AG04450 (cell line): ENCODE data around the gene CCDC24. TPM values are rescaled to one million over a fixed set of nuclear protein-coding genes. Genes with fewer than 3 reads are reported as not detected.

Experiments
- CTCF ChIA-PET: fragments of 300-600, 350-600 bp; formaldehyde crosslinking; extraction: SDS; loops from one replicate; lab custom pipeline; 2022; ENCODE audit warnings: antibody characterized with exemption, inconsistent platforms; lab: Charles Lee
- POLR2A ChIA-PET: fragments of 350-600 bp; formaldehyde crosslinking; extraction: SDS; loops from one replicate; lab custom pipeline; 2021; ENCODE audit warnings: antibody characterized with exemption, inconsistent platforms; lab: Yijun Ruan, JAX
- DNase-seq: peaks from one replicate; pipeline ENCODE4 v3.0.0-alpha.2; 2011; ENCODE audit warnings: low read depth, low spot score
- H3K27ac ChIP-seq: one replicate; pipeline ENCODE4 v1.5.1; 2012; ENCODE audit warnings: low read depth, low read length, control low read depth
- H3K27me3 ChIP-seq: one replicate; pipeline ENCODE4 v1.6.0; 2012; ENCODE audit warnings: low read length; ENCODE audit not compliant: control insufficient read depth, insufficient read depth
- H3K4me3 ChIP-seq: 2 replicates; pipeline ENCODE4 v1.5.1; 2011; ENCODE audit warnings: mild to moderate bottlenecking, low read depth, low read length, control low read depth
- H3K9me3 ChIP-seq: 2 replicates; pipeline ENCODE4 v1.5.1; 2012; ENCODE audit warnings: low read length; ENCODE audit not compliant: control insufficient read depth, insufficient read depth
- CTCF ChIP-seq: IDR thresholded peaks from 2 replicates; pipeline ENCODE4 v1.5.1; 2011; ENCODE audit warnings: low read depth, low read length, control low read depth, inconsistent platforms
- polyA plus RNA-seq: library from polyadenylated mRNA; depleted of rRNA; stranded (reverse); fragments of >200 nt; gene quantifications from 2 replicates; pipeline ENCODE4 v1.2.3, GENCODE V29; 2011

The CCDC24 gene
- polyA plus RNA-seq, 1 experiment, result 1.1 TPM

- DNase-seq, result no peak
- Histone ChIP-seq H3K9me3 (no peaks in the 10 kb centered on the region), H3K27me3 (no peaks in the 10 kb centered on the region), H3K4me3 (no peak overlapping the region), H3K27ac (no peak overlapping the region)
- POLR2A ChIA-PET, result no interaction called here
- CTCF ChIA-PET, result no interaction called here
- TF ChIP-seq CTCF, result no peak
These were observed 34.4 kb downstream of the CCDC24 start for GRCh38 chr1:44025816-44026215.

GRCh38 chr1:44027320-44027719 is 35.9 kb downstream of the CCDC24 start:
- no peak overlapping the region for H3K4me3 ChIP-seq
- ChIA-PET POLR2A (no interaction called here), CTCF (interaction anchor here (0.8 to 4.8 kb wide), 3 partner anchors 13 to 21 kb away, joined by 3 to 33 read pairs (median 7); no protein-coding TSS in a partner anchor)
- no peak for TF ChIP-seq CTCF
- no peaks in the 10 kb centered on the region for H3K27me3 ChIP-seq
- no peaks in the 10 kb centered on the region for H3K9me3 ChIP-seq
- H3K27ac ChIP-seq, result no peak overlapping the region
- no peak for DNase-seq

DNA sequence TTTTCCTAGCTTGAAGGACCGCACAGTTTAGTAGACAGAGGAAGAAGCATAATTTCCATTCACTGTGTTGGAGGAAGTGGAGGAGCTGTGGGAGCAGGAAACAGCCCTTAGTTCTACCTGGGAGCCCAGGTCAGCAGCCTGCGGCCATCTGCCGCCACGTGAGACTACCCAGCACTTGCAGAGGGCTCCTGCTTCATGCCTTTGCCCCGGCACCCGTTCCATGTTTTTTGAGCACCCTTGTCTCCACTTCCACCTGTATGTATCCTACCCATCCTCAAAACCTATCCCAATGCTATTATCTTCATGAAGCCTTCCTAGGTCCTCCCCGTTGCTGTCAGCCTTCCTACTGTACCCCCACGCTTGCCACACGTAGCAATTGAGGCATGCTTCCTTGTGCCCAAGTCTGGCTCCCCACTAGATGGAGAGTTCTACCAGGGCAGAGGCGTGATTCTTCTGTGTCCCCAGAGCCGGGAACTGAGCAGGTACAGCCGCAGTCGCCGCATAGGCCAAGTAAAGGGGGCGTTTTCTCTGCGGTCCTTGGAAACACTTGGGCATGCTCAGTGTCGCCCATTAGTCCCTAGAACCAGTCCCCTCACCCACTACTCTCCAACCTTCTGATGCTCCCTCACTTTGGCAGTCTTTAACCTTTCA is 38.0 kb downstream of the CCDC24 start:
- DNase-seq, result no peak
- no peak for TF ChIP-seq CTCF
- Histone ChIP-seq H3K27ac (peak overlapping the region; percentile 31), H3K9me3 (no peaks in the 10 kb centered on the region), H3K27me3 (no peaks in the 10 kb centered on the region), H3K4me3 (peak overlapping the region; percentile 84)
- ChIA-PET POLR2A (interaction anchor here (1.3 kb wide), 1 partner anchor 12 kb away, joined by 5 read pairs; no protein-coding TSS in a partner anchor), CTCF (interaction anchor here (2.2 to 4.8 kb wide), 2 partner anchors 18 to 23 kb away, joined by 7 to 33 read pairs; no protein-coding TSS in a partner anchor)

DNA sequence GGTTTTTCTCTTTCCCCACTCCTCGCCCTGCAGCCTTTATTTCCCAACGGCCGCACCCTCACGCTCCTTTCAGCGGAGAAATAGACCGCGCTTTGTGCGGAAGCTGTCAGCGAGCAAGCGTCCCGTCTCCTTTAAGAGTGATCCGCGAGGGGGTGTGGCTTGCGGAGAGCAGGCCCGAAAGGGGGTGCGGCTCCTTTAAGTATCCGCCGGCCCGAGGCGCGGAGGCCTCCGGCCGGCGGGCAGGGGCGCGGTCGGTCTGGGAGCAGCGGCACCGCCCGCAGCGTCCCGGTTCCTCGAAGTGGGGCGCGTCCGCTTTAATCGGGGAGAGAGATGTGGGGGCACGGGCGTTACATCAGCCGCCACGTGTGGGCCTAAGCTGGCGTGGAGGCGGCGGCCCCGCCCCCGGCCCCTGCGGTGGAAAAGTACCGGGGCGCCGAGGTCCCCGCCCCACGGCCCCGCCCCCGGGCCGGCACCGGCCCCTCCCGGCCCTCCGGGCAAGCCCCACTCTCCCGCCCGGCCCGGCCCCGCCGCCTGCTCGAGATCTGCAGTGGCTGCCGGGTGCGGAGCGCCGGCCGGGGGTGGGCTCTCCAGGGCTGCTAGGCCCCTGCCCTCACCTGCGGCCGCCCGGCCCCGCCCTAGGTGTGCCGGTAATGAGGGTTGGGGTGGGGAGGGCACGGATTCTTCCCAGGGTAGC is 38.7 kb downstream of the CCDC24 start:
- Histone ChIP-seq H3K27me3 (no peaks in the 10 kb centered on the region), H3K9me3 (no peaks in the 10 kb centered on the region), H3K4me3 (peak overlapping the region; percentile 84), H3K27ac (peak overlapping the region; percentile 47)
- POLR2A ChIA-PET, result interaction anchor here (0.7 to 1.3 kb wide), 4 partner anchors 10 to 17 kb away, joined by 3 to 5 read pairs (median 4); no protein-coding TSS in a partner anchor
- CTCF ChIA-PET, result interaction anchor here (4.8 kb wide), 1 partner anchor 24 kb away, joined by 33 read pairs; no protein-coding TSS in a partner anchor
- DNase-seq, result peak; percentile 65
- no peak for TF ChIP-seq CTCF
